ENCODE data around the gene DPYD. TPM values are rescaled to one million over a fixed set of nuclear protein-coding genes. Genes with fewer than 3 reads are reported as not detected.

The DPYD gene
- polyA plus RNA-seq, 1 of the 3 experiments (the other 2 are of a cell fraction) = 23.0 TPM

GRCh38 chr1:97505289-97505688 lies 415.5 kb downstream of the DPYD start:
- TF ChIP-seq POLR2AphosphoS5 (IDR thresholded peaks at IDR 0.05; ENCODE audit: low read depth, low read length) (no peak), RXRA (IDR thresholded peaks at IDR 0.05; ENCODE audit: borderline replicate concordance, low read depth) (no peak), TEAD4 (IDR thresholded peaks at IDR 0.05; ENCODE audit: borderline replicate concordance, insufficient read depth) (no peak), SIN3A (IDR thresholded peaks at IDR 0.05; ENCODE audit: borderline replicate concordance, low read depth, low read length) (no peak), TAF1 (IDR thresholded peaks at IDR 0.05; ENCODE audit: borderline replicate concordance, low read depth, low read length) (no peak), ELF1 (IDR thresholded peaks at IDR 0.05) (no peak), MXI1 (IDR thresholded peaks at IDR 0.05; ENCODE audit: low read depth, low read length) (no peak), REST (IDR thresholded peaks at IDR 0.05; ENCODE audit: low read depth, low read length) (no peak), CHD2 (IDR thresholded peaks at IDR 0.05; ENCODE audit: low read length, partially characterized antibody) (no peak), GATA2 (CRISPR knock-in tag; IDR thresholded peaks at IDR 0.05) (no peak), FOXM1 (IDR thresholded peaks at IDR 0.05; ENCODE audit: low read depth) (no peak), MEF2A (IDR thresholded peaks at IDR 0.05; ENCODE audit: borderline replicate concordance, low read depth) (no peak), EZH2phosphoT487 (IDR thresholded peaks at IDR 0.05; ENCODE audit: borderline replicate concordance, low read depth) (no peak), YY1 (IDR thresholded peaks at IDR 0.05; ENCODE audit: low read depth) (no peak), SMC3 (IDR thresholded peaks at IDR 0.05; ENCODE audit: low read depth, low read length) (no peak), CTCF (IDR thresholded peaks at IDR 0.05) (no peak)
- TF ChIP-seq, protein P1, sequence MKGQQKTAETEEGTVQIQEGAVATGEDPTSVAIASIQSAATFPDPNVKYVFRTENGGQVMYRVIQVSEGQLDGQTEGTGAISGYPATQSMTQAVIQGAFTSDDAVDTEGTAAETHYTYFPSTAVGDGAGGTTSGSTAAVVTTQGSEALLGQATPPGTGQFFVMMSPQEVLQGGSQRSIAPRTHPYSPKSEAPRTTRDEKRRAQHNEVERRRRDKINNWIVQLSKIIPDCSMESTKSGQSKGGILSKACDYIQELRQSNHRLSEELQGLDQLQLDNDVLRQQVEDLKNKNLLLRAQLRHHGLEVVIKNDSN (IDR thresholded peaks at IDR 0.05; ENCODE audit: borderline replicate concordance, low read depth) = no peak
- TF ChIP-seq, protein P2, sequence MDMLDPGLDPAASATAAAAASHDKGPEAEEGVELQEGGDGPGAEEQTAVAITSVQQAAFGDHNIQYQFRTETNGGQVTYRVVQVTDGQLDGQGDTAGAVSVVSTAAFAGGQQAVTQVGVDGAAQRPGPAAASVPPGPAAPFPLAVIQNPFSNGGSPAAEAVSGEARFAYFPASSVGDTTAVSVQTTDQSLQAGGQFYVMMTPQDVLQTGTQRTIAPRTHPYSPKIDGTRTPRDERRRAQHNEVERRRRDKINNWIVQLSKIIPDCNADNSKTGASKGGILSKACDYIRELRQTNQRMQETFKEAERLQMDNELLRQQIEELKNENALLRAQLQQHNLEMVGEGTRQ (IDR thresholded peaks at IDR 0.05; ENCODE audit: borderline replicate concordance, low read depth, low read length) = no peak
- TF ChIP-seq, protein P3, sequence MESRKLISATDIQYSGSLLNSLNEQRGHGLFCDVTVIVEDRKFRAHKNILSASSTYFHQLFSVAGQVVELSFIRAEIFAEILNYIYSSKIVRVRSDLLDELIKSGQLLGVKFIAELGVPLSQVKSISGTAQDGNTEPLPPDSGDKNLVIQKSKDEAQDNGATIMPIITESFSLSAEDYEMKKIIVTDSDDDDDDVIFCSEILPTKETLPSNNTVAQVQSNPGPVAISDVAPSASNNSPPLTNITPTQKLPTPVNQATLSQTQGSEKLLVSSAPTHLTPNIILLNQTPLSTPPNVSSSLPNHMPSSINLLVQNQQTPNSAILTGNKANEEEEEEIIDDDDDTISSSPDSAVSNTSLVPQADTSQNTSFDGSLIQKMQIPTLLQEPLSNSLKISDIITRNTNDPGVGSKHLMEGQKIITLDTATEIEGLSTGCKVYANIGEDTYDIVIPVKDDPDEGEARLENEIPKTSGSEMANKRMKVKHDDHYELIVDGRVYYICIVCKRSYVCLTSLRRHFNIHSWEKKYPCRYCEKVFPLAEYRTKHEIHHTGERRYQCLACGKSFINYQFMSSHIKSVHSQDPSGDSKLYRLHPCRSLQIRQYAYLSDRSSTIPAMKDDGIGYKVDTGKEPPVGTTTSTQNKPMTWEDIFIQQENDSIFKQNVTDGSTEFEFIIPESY (IDR thresholded peaks at IDR 0.05; ENCODE audit: borderline replicate concordance, low read depth) = no peak
- TF ChIP-seq, protein P4, sequence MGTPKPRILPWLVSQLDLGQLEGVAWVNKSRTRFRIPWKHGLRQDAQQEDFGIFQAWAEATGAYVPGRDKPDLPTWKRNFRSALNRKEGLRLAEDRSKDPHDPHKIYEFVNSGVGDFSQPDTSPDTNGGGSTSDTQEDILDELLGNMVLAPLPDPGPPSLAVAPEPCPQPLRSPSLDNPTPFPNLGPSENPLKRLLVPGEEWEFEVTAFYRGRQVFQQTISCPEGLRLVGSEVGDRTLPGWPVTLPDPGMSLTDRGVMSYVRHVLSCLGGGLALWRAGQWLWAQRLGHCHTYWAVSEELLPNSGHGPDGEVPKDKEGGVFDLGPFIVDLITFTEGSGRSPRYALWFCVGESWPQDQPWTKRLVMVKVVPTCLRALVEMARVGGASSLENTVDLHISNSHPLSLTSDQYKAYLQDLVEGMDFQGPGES (IDR thresholded peaks at IDR 0.05; ENCODE audit: low read depth, low read length) = no peak
- DNase-seq = no peak
- Histone ChIP-seq H3K9me2 (no peaks in the 10 kb centered on the region), H2AFZ (ENCODE audit: low read depth) (no peak overlapping the region), H3F3A (replicated peaks; ENCODE audit: insufficient read depth) (peaks cover 9% of the 10 kb centered on the region), H3K9ac (no peak overlapping the region), H3K4me3 (ENCODE audit: low read depth in 2 of 2, low read length in 1 of 2) (no peak overlapping the region), H3K27ac (ENCODE audit: low read depth in 2 of 2, low read length in 1 of 2) (no peak overlapping the region), H3K4me1 (ENCODE audit: control insufficient read depth in 1 of 2, insufficient read depth in 2 of 2, low read depth in 1 of 2, low read length in 1 of 2) (no peaks in the 10 kb centered on the region), H4K20me1 (ENCODE audit: insufficient read depth) (no peaks in the 10 kb centered on the region), H3K9me3 (no peaks in the 10 kb centered on the region), H3K4me2 (no peak overlapping the region), H3K36me3 (replicated peaks in 1 of 2; ENCODE audit: control insufficient read depth in 1 of 2, insufficient read depth in 2 of 2, low read length in 1 of 2) (peaks cover 4 to 22% of the 10 kb centered on the region in 2 experiments), H3K79me2 (ENCODE audit: insufficient read depth) (no peaks in the 10 kb centered on the region), H3K27me3 (ENCODE audit: insufficient read depth) (no peaks in the 10 kb centered on the region)
- ChIA-PET CTCF (no interaction called here), POLR2A (no interaction called here)
- 94% methylated on average over 3 of the region's 3 CpGs for WGBS (ENCODE audit: low lambda C conversion rate)
